Measurements from ENCODE around the gene CDK5RAP1.
A peak's percentile ranks its signal among the peaks of the same experiment; 100 is the strongest.
"Not testable (repeated sequence)": the region's sequence is repeated elsewhere in the genome, so short reads cannot be mapped to it uniquely, and the experiment has no call there.

CDK5RAP1 gene

GRCh38 chr20:33418033-33418432 lies 16.7 kb upstream of the CDK5RAP1 start:
- DNase-seq: no peak

GRCh38 chr20:33415948-33416347 lies 14.6 kb upstream of the CDK5RAP1 start:
- no peak for DNase-seq

GRCh38 chr20:33412484-33412838 lies 11.1 kb upstream of the CDK5RAP1 start:
- no peak for DNase-seq

GRCh38 chr20:33411711-33412483 lies 10.6 kb upstream of the CDK5RAP1 start:
- no peak for DNase-seq

- peak; percentile 93 for DNase-seq
Measured at GRCh38 chr20:33411242-33411641, 9.9 kb upstream of the CDK5RAP1 start.

GRCh38 chr20:33410081-33410742 lies 8.9 kb upstream of the CDK5RAP1 start:
- DNase-seq: no peak

GRCh38 chr20:33408716-33409654 lies 7.7 kb upstream of the CDK5RAP1 start:
- no peak for DNase-seq

GRCh38 chr20:33408313-33408712 lies 7.0 kb upstream of the CDK5RAP1 start:
- DNase-seq: no peak

GRCh38 chr20:33407796-33408195 lies 6.5 kb upstream of the CDK5RAP1 start:
- no peak for DNase-seq

GRCh38 chr20:33407251-33407650 lies 5.9 kb upstream of the CDK5RAP1 start:
- no peak for DNase-seq

- DNase-seq: no peak
Measured at GRCh38 chr20:33404281-33404680, 3.0 kb upstream of the CDK5RAP1 start.

- DNase-seq: no peak
Measured at GRCh38 chr20:33401921-33402369, 626 bp upstream of the CDK5RAP1 start.

GRCh38 chr20:33400812-33401183 lies 521 bp downstream of the CDK5RAP1 start:
- DNase-seq: peak; percentile 34

GRCh38 chr20:33399924-33400323 lies 1.4 kb downstream of the CDK5RAP1 start:
- DNase-seq: no peak

GRCh38 chr20:33394718-33395117 lies 6.6 kb downstream of the CDK5RAP1 start:
- no peak for DNase-seq

GRCh38 chr20:33393609-33394008 lies 7.7 kb downstream of the CDK5RAP1 start:
- DNase-seq: no peak

- peak; percentile 90 for DNase-seq
Measured at GRCh38 chr20:33391722-33392415, 9.4 kb downstream of the CDK5RAP1 start.

- DNase-seq: not testable (repeated sequence)
Measured at GRCh38 chr20:33389326-33389725, 12.0 kb downstream of the CDK5RAP1 start.

- DNase-seq: no peak
Measured at GRCh38 chr20:33388268-33388667, 13.1 kb downstream of the CDK5RAP1 start.

GRCh38 chr20:33387177-33387576 lies 14.1 kb downstream of the CDK5RAP1 start:
- DNase-seq: no peak

- no peak for DNase-seq
Measured at GRCh38 chr20:33386673-33387072, 14.6 kb downstream of the CDK5RAP1 start.

GRCh38 chr20:33377366-33377765 lies 24.0 kb downstream of the CDK5RAP1 start:
- DNase-seq: no peak

Measured in NCI-H2171 (cell line).